ENCODE results near the gene TMEM82. TPM values are rescaled to one million over a fixed set of nuclear protein-coding genes. Genes with fewer than 3 reads are reported as not detected.
A peak's percentile ranks its signal among the peaks of the same experiment; 100 is the strongest.

TMEM82 gene
- total RNA-seq, 1 donor from 2014 or later, result not detected

DNA sequence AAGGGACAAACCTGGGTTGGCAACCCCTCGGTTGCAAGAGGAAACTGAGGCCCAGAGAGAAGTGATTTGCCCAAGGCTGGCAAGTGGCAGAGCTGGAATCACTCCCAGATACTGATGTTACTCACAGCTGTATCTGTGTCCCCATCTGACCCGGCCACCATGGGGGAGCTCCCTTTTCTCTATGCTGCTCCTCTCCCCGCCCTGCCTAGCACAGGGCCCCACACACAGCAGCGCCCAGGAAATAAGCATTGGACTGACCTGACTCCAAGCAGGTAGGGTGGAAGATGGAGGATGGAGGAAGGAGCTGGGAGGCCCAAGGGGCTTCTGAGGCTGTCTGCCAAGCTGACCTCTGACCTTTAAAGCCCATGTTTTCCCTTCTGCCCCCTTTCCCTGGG, 13.3 kb downstream of the TMEM82 start:
- H3K4me3 ChIP-seq, result peak overlapping the region in 1 of 2 donors; percentile 5

DNA sequence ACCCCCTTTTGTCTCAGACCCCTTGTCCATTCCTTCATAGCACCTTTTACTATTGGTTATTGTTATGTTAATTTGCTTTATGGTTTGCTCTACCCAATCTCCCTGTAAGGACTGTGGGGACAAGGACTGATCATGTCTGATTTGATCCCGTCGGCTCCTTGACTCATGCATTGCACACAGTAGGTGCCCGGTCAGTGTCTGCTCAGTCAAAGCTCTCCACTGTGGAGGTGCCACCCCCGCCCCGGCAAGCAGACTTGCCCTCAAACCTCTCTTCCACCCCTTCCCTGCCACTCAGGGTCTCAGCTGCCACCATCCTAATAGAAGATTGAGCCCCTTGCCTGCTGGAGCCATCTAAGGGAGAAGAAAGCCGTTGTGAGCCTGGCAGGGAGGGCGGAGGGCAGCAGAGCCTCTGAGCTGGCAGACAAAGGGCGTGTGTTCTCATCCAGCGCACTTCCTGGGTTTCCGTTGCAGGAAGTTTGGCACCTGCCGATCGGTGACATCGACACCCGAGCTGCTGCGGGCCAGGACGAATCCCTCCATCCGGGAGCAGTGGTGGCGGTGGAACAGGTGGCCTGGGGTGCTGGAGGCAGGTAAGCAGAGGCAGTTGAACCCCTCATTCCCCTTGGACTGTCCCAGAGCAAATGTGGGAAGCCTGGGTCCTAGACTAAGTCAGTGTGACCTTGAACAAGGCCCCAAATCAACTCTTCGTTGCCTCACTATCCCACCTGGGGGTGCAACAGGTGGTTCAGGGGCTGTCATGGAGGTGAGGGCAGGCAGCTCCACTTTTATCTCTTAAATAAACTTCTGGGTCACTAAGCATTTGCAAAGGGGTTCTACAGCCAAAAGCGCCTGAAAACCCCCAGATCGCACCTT, 14.1 kb downstream of the TMEM82 start:
- Histone ChIP-seq H3K4me1 (peaks cover 15 to 29% of the 10 kb centered on the region in 2 donors), H3K9me3 (no peaks in the 10 kb centered on the region), H3K27ac (peak overlapping the region; percentile 93 to 96), H3K4me3 (peak overlapping the region; percentile 86 to 89), H3K36me3 (peaks cover 0 to 8% of the 10 kb centered on the region in 2 donors), H3K27me3 (no peaks in the 10 kb centered on the region)
- peak in 1 of 2 donors; percentile 87 for DNase-seq (ENCODE audit: low spot score in 2 of 2)
- intact Hi-C loops (cut with DNase I), result no loop called here
- TF ChIP-seq, protein P1, sequence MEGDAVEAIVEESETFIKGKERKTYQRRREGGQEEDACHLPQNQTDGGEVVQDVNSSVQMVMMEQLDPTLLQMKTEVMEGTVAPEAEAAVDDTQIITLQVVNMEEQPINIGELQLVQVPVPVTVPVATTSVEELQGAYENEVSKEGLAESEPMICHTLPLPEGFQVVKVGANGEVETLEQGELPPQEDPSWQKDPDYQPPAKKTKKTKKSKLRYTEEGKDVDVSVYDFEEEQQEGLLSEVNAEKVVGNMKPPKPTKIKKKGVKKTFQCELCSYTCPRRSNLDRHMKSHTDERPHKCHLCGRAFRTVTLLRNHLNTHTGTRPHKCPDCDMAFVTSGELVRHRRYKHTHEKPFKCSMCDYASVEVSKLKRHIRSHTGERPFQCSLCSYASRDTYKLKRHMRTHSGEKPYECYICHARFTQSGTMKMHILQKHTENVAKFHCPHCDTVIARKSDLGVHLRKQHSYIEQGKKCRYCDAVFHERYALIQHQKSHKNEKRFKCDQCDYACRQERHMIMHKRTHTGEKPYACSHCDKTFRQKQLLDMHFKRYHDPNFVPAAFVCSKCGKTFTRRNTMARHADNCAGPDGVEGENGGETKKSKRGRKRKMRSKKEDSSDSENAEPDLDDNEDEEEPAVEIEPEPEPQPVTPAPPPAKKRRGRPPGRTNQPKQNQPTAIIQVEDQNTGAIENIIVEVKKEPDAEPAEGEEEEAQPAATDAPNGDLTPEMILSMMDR (IDR thresholded peaks at IDR 0.05), result no peak

More for the DNA sequence above, 13.3 kb downstream of the TMEM82 start:
- TF ChIP-seq, protein P1 (IDR thresholded peaks at IDR 0.05), result no peak
- no peaks in the 10 kb centered on the region for H3K9me3 ChIP-seq
- peak overlapping the region; percentile 93 to 96 for H3K27ac ChIP-seq
- no peak for DNase-seq (ENCODE audit: low spot score in 2 of 2)
- H3K36me3 ChIP-seq, result peaks cover 0 to 8% of the 10 kb centered on the region in 2 donors
- intact Hi-C loops (cut with DNase I), result no loop called here
- H3K4me1 ChIP-seq, result peaks cover 20 to 37% of the 10 kb centered on the region in 2 donors
- no peaks in the 10 kb centered on the region for H3K27me3 ChIP-seq

DNA sequence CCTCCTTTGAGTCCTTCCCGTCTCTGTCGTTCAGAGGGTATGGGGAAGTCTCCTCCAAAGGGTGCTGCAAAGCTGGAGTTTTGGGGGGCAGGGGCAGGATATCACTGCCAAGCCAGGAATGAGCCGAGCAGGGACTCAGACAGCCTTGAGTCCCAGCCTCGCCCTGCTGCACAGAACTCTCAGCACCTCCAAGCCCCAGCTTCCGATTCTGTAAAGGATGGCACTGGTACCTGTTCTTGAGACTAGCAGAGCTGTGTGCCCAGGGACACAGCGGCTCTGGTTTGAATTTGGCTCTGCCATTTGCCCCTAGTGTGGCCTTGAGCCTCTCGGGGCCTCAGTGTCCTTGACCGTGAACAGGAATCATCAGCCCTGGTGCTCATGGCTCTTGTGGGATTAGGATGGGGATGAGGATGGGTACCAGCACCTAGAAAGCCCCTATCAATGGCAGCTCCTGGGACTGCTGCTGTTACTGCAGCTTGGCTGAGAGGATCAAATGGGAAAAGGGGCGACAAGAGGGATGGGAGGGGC, 14.8 kb downstream of the TMEM82 start:
- TF ChIP-seq, protein P1 (IDR thresholded peaks at IDR 0.05), result no peak
- H3K4me3 ChIP-seq, result peak overlapping the region; percentile 86 to 89
- no peaks in the 10 kb centered on the region for H3K9me3 ChIP-seq
- H3K36me3 ChIP-seq, result peaks cover 0 to 8% of the 10 kb centered on the region in 2 donors
- intact Hi-C loops (cut with DNase I), result no loop called here
- peaks cover 10 to 24% of the 10 kb centered on the region in 2 donors for H3K4me1 ChIP-seq
- no peak for DNase-seq (ENCODE audit: low spot score in 2 of 2)
- H3K27me3 ChIP-seq, result no peaks in the 10 kb centered on the region
- H3K27ac ChIP-seq, result peak overlapping the region; percentile 93 to 96

DNA sequence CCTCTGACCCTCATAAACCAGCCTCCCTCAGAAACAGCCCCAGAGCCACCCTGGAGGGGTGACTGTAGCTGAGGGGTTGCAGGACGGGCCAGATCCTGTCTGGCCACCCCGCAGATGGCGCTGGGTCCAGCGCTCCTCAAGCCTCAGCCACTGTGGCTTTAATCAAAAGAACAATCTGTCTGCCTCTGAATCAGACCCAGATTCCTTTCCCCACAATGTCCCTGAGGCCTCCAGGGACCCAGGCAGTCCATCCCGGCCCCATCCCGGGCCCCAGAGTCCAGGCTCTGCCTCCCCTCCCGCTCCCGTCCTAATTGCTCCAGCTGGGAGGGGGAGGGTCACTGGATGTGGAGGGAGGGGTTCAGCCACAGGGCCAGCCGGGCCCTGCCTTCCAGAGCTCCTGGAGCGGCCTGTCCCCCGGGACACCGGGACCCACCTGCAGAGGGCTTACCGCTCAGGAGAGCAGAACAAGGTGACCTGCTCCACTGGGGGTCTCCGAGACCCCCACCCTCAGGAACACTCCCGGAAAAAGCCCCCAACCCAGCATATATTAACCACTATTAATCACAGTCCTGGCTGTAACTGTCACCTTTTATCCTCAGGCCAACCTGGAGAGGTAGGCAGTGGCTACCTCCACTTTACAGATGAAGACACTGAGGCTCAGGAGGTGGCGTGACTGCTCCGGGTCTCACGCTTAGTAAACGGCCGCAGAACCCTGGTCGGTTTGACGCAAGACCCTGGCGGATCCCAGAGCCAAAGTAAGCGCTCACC, 15.5 kb downstream of the TMEM82 start:
- no peak for DNase-seq (ENCODE audit: low spot score in 2 of 2)
- no peaks in the 10 kb centered on the region for H3K9me3 ChIP-seq
- TF ChIP-seq, protein P1 (IDR thresholded peaks at IDR 0.05), result no peak
- intact Hi-C loops (cut with DNase I), result no loop called here
- H3K27me3 ChIP-seq, result no peaks in the 10 kb centered on the region
- peak overlapping the region; percentile 93 to 96 for H3K27ac ChIP-seq
- peak overlapping the region; percentile 86 to 89 for H3K4me3 ChIP-seq
- peaks cover 9 to 29% of the 10 kb centered on the region in 2 donors for H3K4me1 ChIP-seq
- peaks cover 0 to 11% of the 10 kb centered on the region in 2 donors for H3K36me3 ChIP-seq

DNA sequence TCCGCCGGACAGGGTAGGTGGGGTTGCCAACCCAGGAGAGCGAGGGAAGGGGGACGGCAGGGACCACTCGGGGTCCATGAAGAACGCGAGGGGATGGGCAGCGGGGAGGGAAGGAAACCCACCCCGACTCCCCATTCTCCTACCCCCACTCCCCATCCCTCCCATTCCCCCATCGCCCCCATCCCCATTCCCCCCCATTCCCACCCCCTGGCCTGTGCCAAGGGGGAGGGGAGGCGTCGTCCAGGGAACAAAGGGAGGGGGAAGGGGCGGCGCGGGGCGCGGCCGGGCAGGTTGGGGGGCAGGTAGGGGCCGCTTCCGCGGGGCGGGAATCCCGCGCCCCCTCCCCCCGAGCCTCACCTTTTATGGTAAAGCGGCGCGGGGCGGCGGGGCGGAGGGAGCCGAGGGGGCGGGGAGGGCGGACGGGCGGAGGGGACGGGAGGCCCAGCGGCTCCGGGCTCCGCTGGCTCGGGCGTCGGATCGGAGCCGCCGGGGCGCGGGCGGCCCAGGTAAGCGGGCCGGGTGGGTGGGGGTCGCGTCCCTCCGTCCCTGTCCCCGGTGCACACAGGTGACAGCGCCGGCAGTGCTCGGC, 16.1 kb downstream of the TMEM82 start, which contains the start of gene FBLIM1:
TSS of gene FBLIM1 (plus strand) at position 453 of the 589 bp plus-strand sequence. CDS start 6,189 bp downstream, outside the sequence.
- Histone ChIP-seq H3K27ac (peak within 1 kb of the TSS; percentile 93 to 96), H3K27me3 (no peaks in the 10 kb centered on the region), H3K4me3 (peak within 1 kb of the TSS; percentile 86 to 89), H3K36me3 (peaks cover 0 to 14% of the 10 kb centered on the region in 2 donors), H3K4me1 (peaks cover 14 to 36% of the 10 kb centered on the region in 2 donors), H3K9me3 (no peaks in the 10 kb centered on the region)
- TF ChIP-seq, protein P1 (IDR thresholded peaks at IDR 0.05), result no peak
- DNase-seq (ENCODE audit: low spot score in 2 of 2), result no peak
- intact Hi-C loops (cut with DNase I), result no loop called here

Data from ascending aorta (tissue), 2 donors.